Activated gamma-delta T cell treated with Interleukin-2 at 50 U/mL for 16 hours (primary cell): ENCODE results near the gene VSTM5.
"Not testable (repeated sequence)": the region's sequence is repeated elsewhere in the genome, so short reads cannot be mapped to it uniquely, and the experiment has no call there.

ENCODE experiments used
- DNase-seq: peaks from one replicate; pipeline ENCODE4 v3.0.0-alpha.2; 2020

The VSTM5 gene

DNA sequence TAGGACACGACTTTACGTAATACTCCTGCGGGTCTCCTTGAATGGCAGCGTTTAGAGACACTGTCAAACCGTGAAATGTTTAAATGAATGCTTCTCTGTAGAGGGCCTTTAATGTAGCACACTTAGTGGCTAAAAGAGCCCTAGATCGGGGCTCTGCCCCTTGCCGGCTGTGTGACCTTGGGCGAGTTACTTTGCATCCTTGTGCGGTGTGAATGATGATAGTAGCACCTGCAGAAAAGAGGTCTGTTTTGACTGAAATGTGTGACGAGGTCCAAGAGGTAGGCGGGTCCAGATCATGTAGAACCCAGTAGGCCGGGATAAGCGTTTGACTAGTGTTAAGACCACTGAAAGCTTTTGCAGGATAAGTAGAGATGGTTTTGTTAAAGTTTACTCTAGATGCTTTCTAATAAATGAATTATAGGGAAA is 65.5 kb downstream of the VSTM5 start:
- DNase-seq = no peak

DNA sequence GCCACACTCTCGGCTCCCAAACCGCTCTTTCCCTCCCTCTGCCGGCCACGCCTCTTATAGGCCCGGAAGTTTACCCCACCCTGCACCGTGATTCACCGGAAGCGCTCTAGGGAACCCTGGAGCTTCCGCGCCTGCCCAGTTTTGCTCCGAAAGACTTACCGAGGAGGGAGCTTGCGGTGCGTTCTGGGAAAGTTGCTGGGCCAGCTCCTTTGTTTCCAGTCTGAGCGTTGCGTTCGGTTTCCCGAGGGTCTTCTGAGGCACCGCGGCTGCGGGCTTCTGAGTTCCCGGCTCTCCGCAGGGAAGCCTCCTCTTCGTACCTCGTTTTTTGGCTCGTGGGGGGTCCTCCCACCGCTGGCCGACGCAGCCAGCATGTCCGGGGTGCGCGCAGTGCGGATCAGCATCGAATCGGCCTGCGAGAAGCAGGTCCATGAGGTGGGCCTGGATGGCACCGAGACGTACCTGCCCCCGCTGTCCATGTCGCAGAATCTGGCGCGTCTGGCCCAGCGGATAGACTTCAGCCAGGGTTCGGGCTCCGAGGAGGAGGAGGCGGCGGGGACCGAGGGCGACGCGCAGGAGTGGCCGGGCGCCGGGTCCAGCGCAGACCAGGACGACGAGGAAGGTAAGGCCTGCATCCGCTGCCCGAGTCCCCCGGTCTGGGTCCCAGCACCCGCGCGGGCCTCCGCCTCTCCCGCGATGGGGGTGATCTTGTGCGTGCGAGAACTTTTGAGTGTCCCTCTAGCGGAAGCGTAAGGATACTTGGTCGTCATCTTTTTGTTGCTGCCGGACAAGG is 66.1 kb downstream of the VSTM5 start, which contains the start of gene MED17:
Gene MED17 (plus strand): TSS at position 138 of the 790 bp plus-strand sequence. CDS start 232 bp downstream, at position 370.
- peak; percentile 87 for DNase-seq

DNA sequence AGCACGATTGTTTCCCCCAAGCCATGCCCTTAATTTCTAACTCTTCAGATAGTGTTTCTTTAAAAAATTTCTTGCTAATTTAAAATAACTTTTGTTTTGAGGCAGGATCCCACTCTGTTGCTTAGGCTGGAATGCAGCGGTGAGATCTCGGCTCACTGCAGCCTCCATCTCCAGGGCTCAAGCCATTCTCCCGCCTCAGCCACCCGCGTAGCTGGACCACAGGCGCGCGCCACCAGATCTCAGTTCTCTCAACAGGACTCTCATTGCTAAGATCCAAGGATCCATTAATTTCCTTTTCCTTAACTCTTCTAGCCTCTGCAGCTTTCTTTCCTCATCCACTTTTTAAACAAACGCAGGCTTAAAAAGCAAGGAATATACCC is 66.7 kb downstream of the VSTM5 start:
- no peak for DNase-seq

DNA sequence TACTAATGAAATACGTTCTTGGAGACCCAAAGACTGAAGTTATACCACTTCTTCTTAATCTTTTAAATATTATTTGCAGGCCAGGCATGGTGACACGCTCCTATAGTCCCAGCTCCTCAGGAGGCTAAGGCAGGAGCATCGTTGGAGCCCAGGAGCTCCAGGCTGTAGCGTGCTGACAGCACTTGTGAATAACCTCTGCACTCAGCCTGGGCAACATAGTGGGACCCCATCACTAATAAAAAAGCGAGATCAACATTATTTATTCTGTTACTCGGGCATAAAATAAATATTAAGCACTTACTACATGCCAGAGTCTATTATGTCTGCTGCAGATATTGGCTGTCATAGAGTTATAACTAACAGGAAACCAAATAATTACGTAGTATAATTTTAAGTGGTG is 67.1 kb downstream of the VSTM5 start:
- no peak for DNase-seq

DNA sequence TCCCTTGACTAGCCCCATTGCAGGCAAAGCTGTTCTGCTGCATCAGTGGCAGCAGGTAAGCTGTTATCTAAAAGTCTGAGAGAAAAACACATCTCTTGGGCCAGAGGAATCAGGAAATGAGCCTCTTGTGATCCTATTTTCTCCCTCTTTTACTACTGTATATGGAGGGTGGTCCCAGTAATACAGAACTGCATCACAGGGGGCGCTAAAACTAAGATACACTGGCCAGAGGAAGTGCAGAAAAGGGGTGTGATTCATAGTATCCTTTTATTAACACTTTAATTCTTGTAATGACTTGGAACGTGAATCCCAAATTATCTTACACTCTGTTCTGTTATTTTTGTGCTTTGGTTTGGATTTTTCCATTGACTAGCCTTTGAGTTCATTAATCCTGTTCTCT is 75.1 kb downstream of the VSTM5 start:
- DNase-seq = no peak

DNA sequence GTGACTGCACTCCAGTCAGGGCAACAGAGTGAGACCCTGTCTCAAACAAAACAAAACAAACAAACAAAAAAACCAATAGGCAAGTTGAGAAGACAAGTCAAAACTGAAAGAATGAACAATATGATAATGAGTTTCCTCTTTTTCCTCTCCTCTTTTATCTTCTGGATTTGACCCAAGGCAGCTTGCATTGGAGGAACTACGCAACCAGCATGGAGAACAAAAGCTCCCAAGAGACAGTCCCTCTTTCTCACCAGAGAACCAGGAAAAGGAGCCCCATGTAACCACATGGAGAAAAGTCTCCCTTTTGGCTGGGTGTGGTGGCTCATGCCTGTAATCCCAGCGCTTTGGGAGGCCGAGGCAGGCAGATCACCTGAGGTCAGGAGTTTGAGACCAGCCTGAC is 75.9 kb downstream of the VSTM5 start:
- DNase-seq = not testable (repeated sequence)

DNA sequence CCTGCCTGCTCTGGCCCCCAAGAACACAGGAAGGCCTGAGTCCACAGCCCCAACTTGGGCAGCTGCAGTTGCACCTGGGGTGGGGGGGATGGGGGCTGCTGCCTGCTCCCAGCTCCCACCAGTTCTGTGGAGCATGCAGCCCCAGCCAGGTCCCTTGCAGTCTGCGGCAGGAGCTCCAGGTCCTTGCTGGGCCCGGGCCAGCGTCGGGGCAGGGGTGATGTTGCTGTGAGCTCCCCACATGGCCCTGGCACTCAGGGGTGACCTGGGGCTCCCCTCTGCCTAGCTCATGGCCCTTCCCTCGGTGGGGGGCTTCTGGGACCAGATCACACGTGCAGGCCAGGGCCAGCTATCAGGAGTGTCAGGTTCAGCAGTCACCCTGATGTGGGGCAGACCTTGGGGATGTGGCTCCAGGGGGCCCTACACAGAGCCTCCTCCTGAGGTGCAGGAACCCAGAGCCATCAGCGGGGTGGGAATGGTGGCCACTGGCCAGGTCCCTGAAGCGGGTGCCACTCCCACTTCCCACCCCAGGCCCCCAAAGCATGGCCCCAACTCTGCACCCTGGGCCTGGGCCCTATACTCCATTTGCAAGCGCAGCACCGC is 76.7 kb downstream of the VSTM5 start:
- DNase-seq = no peak

DNA sequence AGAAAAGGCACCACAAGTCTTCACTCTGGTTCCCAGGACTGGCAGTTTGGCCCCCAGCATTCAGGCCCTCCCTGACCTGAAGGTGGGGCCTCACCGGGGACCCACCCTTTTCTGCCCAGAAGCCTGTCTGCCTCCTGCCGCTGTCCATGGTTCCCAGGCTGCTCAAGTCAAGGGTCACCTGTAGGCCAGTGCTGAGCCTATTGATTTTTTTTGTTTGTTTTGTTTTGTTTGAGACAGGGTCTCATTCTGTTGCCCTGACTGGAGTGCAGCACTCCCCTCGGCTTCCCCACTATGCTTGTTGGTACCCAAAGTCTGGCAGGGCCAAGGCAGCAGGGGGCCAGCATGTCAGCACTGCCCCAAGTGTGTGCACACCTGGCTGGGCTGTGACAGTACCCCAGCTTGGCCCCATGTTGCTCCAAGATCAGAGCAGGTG is 77.4 kb downstream of the VSTM5 start:
- no peak for DNase-seq

DNA sequence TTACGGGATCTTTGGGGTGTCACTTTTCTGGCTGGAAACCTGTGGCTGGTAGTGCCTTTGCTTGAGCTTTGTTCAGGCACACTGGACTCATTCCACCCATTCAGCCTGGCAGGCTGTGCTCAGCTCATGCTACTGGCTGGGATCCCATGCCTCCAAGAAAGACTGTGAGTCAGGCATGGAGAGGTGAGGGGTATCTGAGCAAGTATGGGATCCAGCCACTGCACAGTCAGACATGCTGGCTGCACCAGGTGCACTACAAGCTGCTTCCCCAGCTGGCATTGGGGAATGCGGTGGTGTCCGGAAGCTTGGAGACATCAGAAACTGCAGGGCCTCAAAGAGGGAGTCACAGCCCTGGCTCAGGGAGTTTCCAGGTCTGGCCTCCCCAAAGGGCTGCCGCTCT is 78.3 kb downstream of the VSTM5 start:
- no peak for DNase-seq

DNA sequence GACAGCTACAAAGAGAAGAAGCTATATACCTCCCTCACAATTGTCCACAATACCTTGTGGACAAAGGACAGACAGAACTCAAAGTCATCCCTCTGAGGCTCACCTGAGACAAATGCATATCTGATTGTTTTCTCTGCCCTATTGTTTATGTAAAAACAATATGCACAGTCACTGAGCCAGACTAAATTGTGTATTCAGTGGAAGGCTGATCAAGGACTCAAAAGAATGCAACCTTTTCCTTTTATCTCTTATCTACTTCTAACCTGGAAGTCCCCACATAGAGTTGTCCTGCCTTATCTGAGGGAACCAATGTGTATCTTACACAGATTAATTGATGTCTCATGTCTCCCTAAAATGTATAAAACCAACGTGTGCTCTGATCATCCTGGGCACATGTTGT is 80.3 kb downstream of the VSTM5 start:
- DNase-seq = no peak
